ENCODE results near the gene OR5H1. TPM values are rescaled to one million over a fixed set of nuclear protein-coding genes. Genes with fewer than 3 reads are reported as not detected.
A peak's percentile ranks its signal among the peaks of the same experiment; 100 is the strongest.
"Not testable (repeated sequence)": the region's sequence is repeated elsewhere in the genome, so short reads cannot be mapped to it uniquely, and the experiment has no call there.

Gene OR5H1
- polyA plus RNA-seq, 1 of the 3 experiments (the other 2 are of a cell fraction), result not detected

DNA sequence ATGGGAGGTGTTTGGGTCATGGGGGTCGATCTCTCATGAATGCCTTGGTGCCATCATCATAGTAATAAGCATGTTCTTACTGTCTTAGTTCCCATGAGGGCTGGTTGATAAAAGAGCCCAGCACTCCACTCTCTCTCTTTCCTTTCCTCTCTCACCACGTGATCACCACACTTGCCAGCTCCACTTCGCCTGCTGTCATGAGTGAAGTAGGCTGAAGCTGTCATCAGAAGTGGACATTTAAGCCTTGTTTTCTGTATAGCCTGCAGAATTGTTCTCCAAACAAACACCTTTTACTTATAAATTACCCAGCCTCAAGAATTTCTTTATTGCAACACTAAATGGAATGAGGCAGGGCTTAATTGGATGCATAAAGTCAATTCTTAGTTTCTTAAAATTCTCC lies 6.1 kb downstream of the OR5H1 start (continued):
- TF ChIP-seq USF1 (IDR thresholded peaks at IDR 0.05; ENCODE audit: borderline replicate concordance, low read depth), result no peak
- no peak for TF ChIP-seq NRF1 (IDR thresholded peaks at IDR 0.05; ENCODE audit: low read depth, low read length)
- TF ChIP-seq YY1 (IDR thresholded peaks at IDR 0.05; ENCODE audit: low read depth), result no peak

- H3K9ac ChIP-seq; H3K27ac ChIP-seq (ENCODE audit: low read depth in 2 of 2, low read length in 1 of 2); H3K27me3 ChIP-seq (ENCODE audit: insufficient read depth); H3K4me1 ChIP-seq (ENCODE audit: control insufficient read depth in 1 of 2, insufficient read depth in 2 of 2, low read depth in 1 of 2, low read length in 1 of 2); DNase-seq; H3K79me2 ChIP-seq (ENCODE audit: insufficient read depth); H3K9me2 ChIP-seq; CTCF ChIA-PET; H3K9me3 ChIP-seq; H4K20me1 ChIP-seq (ENCODE audit: insufficient read depth); POLR2A ChIA-PET; H3F3A ChIP-seq (replicated peaks; ENCODE audit: insufficient read depth); H3K36me3 ChIP-seq (replicated peaks in 1 of 2; ENCODE audit: control insufficient read depth in 1 of 2, insufficient read depth in 2 of 2, low read length in 1 of 2): not testable (repeated sequence)
- H2AFZ ChIP-seq (ENCODE audit: low read depth), result 0 out of 2 replicates have a peak overlapping the region, but pooled peaks have one; percentile 35
- peak overlapping the region; percentile 47; the same call in 1 of the 2 replicates for H3K4me2 ChIP-seq
- H3K4me3 ChIP-seq (ENCODE audit: low read depth in 2 of 2, low read length in 1 of 2), result peak overlapping the region; percentile 9 to 26; a peak in 2 of 4 replicates
- WGBS (ENCODE audit: low lambda C conversion rate), result 5% methylated on average over 23 of the region's 23 CpGs
These were observed 7.5 kb downstream of the OR5H1 start for GRCh38 chr3:98137826-98138557.

- POLR2A ChIA-PET, result no interaction called here
- H4K20me1 ChIP-seq (ENCODE audit: insufficient read depth), result no peaks in the 10 kb centered on the region
- no peaks in the 10 kb centered on the region for H3K9me3 ChIP-seq
- H3K27me3 ChIP-seq (ENCODE audit: insufficient read depth), result no peaks in the 10 kb centered on the region
- H3K4me3 ChIP-seq (ENCODE audit: low read depth in 2 of 2, low read length in 1 of 2), result no peak overlapping the region
- no peak for TF ChIP-seq RAD21 (IDR thresholded peaks at IDR 0.05; ENCODE audit: low read length)
- no peak for TF ChIP-seq EZH2phosphoT487 (IDR thresholded peaks at IDR 0.05; ENCODE audit: borderline replicate concordance, low read depth)
- no peak for TF ChIP-seq FOXJ3 (CRISPR knock-in tag; IDR thresholded peaks at IDR 0.05)
- TF ChIP-seq JUND (IDR thresholded peaks at IDR 0.05), result no peak
- no peak for TF ChIP-seq GATA2 (CRISPR knock-in tag; IDR thresholded peaks at IDR 0.05)
- TF ChIP-seq MXI1 (IDR thresholded peaks at IDR 0.05; ENCODE audit: low read depth, low read length), result no peak
- no peak for TF ChIP-seq SMC3 (IDR thresholded peaks at IDR 0.05; ENCODE audit: low read depth, low read length)
- TF ChIP-seq NRF1 (IDR thresholded peaks at IDR 0.05; ENCODE audit: low read depth, low read length), result no peak
- TF ChIP-seq, protein P1, sequence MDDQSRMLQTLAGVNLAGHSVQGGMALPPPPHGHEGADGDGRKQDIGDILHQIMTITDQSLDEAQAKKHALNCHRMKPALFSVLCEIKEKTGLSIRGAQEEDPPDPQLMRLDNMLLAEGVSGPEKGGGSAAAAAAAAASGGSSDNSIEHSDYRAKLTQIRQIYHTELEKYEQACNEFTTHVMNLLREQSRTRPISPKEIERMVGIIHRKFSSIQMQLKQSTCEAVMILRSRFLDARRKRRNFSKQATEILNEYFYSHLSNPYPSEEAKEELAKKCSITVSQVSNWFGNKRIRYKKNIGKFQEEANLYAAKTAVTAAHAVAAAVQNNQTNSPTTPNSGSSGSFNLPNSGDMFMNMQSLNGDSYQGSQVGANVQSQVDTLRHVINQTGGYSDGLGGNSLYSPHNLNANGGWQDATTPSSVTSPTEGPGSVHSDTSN (IDR thresholded peaks at IDR 0.05), result no peak
- TF ChIP-seq GABPA (IDR thresholded peaks at IDR 0.05; ENCODE audit: low read depth), result no peak
- no peak for TF ChIP-seq EP300 (IDR thresholded peaks at IDR 0.05; ENCODE audit: borderline replicate concordance in 1 of 2, low read depth in 1 of 2, low read length in 1 of 2)
- no peaks in the 10 kb centered on the region; a peak in 2 of 4 replicates for H3K4me1 ChIP-seq (ENCODE audit: control insufficient read depth in 1 of 2, insufficient read depth in 2 of 2, low read depth in 1 of 2, low read length in 1 of 2)
- H3K9me2 ChIP-seq, result no peaks in the 10 kb centered on the region
- no peaks in the 10 kb centered on the region for H3F3A ChIP-seq (replicated peaks; ENCODE audit: insufficient read depth)
- no peaks in the 10 kb centered on the region for H3K79me2 ChIP-seq (ENCODE audit: insufficient read depth)
- CTCF ChIA-PET, result no interaction called here
- H2AFZ ChIP-seq (ENCODE audit: low read depth), result no peak overlapping the region
- no peak overlapping the region for H3K9ac ChIP-seq
- H3K27ac ChIP-seq (ENCODE audit: low read depth in 2 of 2, low read length in 1 of 2), result no peak overlapping the region
- DNase-seq, result no peak
- no peaks in the 10 kb centered on the region for H3K36me3 ChIP-seq (replicated peaks in 1 of 2; ENCODE audit: control insufficient read depth in 1 of 2, insufficient read depth in 2 of 2, low read length in 1 of 2)
- no peak overlapping the region for H3K4me2 ChIP-seq
These were observed 10.0 kb downstream of the OR5H1 start for GRCh38 chr3:98140531-98140930.

Measured in SK-N-SH (cell line).